Measurements from ENCODE around the gene RAD51B.

RAD51B gene

GRCh38 chr14:68550338-68550715 is 730.7 kb downstream of the RAD51B start:
- no peak for DNase-seq

DNA sequence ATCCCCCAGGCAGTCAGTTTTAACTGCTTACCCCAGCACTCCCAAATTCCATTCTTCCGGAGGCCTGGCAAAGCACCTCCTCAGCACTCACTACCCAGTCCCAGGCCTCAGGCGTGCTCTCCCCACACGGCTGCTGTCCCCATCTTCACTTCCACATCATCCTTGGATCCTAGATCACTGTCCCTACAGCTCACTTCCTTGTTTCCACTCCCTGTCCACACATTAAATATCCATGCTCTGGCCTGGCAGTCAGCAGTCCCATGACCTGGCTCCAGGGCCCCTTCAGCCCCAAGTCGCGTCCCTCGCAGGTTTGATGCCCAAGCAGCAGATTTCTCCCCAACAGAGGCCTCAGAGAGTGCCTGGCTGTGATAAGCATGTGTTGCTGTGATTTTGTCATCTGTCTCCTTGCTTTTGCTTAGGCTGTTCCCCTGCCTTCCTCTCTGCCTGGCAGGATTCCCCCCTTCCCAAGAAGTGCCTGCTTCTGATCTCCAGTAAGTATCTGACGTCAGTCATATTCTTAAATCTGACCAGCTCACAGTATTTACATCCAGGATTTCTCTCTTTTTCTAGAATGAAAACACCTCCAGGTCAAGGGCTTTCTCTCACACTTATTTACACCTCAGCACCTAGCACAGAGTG is 731.6 kb downstream of the RAD51B start:
- no peak for DNase-seq

GRCh38 chr14:68552075-68552474 is 732.5 kb downstream of the RAD51B start:
- no peak for DNase-seq

GRCh38 chr14:68552602-68553001 is 733.0 kb downstream of the RAD51B start:
- DNase-seq, result no peak

DNA sequence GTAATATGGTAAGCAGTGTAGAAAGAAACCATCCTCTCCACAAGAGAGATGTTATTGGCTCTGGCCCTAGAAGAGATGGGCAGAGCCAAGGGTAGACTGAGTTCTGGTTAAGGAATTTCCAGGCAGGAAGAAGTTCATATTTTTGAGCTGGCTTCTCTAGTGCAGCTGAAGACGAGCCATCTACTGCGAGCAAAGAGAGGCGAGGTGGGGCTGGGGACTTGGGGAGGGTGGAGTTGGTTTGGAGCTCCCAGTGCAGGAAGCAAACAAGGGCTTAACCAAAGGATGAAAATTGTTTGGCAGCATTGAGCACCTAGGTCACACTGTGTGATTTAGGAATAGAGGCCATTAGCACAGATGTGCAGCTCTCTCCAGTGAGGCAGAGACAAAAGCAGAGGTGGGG is 733.7 kb downstream of the RAD51B start:
- no peak for DNase-seq

DNA sequence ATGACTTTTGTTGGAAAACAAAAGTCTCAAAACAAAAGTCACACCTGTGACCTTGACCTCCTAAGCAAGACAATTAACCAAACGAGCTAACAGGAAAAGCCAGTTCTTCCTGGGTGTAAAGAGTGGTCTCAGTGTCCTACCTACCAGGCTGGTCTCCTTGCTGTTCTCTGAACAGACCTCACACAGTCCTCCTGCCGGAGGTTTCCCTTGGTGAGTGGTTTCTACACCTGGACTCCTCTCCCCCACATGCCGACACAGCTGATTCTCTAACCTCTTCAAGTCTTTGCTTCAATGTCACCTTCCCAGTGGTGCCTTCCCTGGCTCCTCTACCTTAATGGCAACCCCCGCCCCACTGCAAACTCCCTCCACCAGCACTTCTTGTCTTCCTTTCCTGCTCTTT is 734.7 kb downstream of the RAD51B start:
- DNase-seq, result no peak

DNA sequence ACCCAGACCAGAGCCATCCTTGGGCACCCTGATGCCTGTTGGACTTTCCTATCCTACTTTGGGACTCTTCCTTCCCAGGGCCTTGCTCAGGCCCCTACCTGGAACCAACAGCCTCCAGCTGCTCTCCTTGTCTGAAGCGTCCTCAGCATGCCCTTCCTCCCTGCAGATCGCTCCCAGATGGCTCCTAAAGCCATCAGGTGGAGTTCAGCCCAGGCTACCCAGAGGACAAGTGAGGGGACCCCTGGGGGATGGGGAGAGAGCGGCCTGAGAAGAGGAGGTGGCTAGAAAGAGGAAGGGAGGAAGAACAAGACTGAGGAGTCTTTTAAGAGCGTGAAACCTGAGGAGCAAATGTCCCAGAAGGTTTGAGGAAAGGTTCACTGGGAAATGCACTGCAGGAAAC is 736.7 kb downstream of the RAD51B start:
- DNase-seq, result no peak

DNA sequence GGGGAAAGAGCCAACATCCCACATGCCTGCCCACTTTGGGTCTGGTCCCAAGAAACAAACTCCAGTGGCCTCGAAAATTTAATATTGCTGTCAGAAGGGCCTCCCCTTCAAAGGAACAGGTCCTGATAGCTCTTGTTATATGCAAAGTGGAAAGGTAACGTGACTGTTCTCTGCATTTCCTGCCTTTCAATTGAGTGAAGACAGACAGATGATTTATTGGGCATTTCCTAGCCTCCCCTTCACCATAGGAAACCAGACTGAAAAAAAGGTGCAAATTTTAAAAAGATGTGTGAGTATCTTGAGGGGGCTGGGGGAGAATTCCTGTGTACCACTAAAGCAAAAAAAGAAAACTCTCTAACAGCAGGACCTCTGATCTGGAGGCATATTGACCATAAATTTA is 738.1 kb downstream of the RAD51B start:
- no peak for DNase-seq

GRCh38 chr14:68558096-68558495 is 738.5 kb downstream of the RAD51B start:
- DNase-seq, result no peak

DNA sequence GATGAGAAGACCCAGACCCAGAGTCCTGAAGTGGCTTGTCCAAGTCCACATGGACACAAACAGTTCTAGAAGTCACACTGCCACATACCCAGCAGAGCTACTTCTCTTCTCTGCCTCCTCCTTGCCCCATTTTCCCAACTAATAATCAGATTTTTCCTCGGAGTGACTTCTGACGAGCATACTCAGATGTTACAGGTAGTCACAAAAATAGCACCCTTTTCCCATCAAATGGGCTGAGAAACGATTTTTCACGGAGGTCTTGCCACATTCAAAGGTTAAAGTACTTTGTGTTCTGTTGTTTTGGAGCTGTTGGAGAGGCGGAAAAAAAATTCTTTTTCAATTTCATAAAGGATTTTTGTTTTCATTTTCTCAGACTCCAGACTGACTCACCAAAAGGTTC is 740.4 kb downstream of the RAD51B start:
- DNase-seq, result no peak

DNA sequence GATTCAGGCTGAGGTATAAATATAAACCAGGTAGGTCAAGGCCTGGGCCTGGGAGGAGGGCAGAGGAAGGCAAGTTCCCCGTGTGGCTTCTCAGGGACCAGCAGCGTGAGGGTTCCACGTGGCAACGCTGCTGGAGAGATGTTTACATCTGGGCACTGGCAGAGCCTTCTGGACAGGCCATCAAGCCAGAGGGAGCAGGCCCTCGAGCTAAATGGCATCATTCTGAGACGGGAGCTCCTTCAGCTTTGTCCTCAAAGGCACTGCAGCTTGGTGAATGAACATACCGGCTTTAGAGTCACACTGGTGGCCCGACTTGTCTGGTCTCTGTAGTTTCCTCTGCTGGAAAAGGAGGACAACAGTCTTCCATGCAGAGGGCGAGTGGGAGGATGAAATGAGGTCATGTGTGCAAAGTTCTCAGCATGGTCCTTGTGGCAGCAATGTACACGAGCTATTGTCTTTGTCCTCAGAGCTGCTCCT is 742.0 kb downstream of the RAD51B start:
- DNase-seq, result no peak

- no peak for DNase-seq
Observed at GRCh38 chr14:68562911-68563250, 743.3 kb downstream of the RAD51B start.

DNA sequence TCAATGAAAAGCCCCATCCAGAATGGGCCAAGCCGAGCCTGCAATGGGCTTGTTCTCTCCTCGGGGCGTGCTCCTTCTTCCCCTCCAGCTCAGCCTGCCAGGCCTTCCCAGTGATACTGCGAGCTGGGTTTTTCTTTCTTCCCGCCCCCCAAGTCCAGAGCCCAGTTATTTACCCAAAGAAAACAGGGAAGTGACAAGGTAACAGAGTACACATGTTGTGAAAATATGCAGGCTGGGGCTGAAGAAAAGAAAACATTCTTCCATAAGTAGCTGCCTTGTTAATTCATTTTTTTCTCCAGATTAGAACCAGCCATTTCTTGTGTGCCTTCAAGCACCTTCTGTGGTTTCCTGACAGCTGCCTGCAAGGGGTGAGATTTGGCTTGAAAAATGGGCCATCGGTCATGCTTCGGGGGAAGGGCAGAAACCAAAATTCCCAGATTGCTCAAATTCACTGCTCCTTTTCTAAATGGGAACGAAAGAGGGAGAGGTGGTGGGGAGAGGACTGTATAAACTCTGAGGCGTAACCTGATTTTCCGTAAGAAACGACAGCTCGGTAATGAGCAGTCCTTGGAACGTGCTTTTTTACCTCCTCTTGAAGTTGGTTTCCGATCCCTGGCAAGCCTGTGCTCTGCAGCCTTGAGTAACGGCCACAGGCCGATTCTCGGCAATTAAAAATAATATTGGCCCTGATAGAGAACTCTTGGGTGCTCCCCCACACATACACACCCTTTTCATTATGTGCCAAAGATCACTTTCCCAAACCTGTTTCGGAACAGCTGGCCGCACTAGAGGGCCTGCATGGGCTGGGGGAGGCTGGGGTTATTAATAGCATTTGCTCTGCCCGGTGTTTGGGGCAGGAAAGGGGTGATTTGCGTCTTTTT is 743.9 kb downstream of the RAD51B start:
- no peak for DNase-seq

DNA sequence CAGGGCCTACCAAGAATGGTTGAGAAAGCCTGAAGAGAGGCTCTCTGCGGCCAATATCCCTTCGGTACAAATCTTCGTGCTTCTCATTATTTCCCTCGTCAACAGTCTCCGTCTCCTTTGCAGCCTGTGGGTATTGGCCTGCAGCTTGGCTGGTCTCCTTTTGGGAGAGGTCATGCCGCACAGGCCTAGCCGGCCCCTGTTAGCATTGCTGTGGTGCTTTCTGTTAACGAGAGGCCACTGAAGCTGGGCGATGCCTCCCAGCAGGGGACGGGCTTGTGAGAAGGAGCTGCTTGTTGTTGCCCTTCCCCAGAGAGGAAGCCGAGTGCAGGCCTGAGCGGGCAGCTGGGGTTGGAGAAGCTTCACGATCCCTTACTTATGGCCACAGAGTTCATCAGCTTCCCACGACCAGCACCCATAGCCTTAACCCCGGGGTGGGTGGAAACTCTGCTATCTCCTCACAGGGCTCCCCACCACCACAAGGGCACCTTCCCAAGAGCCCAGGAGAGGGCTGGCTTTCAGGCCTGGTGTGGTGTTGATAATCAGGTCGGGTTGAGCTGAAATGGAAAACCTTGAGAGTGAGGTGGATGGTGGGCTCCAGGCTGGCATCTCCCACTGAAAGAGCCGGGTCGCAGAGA is 744.7 kb downstream of the RAD51B start:
- DNase-seq, result no peak

GRCh38 chr14:68564826-68565759 is 745.5 kb downstream of the RAD51B start:
- no peak for DNase-seq

GRCh38 chr14:68566075-68566474 is 746.5 kb downstream of the RAD51B start:
- no peak for DNase-seq

GRCh38 chr14:68568907-68569897 is 749.6 kb downstream of the RAD51B start:
- DNase-seq, result no peak

GRCh38 chr14:68569970-68570409 is 750.4 kb downstream of the RAD51B start:
- DNase-seq, result no peak

GRCh38 chr14:68571114-68571591 is 751.6 kb downstream of the RAD51B start:
- DNase-seq, result no peak

DNA sequence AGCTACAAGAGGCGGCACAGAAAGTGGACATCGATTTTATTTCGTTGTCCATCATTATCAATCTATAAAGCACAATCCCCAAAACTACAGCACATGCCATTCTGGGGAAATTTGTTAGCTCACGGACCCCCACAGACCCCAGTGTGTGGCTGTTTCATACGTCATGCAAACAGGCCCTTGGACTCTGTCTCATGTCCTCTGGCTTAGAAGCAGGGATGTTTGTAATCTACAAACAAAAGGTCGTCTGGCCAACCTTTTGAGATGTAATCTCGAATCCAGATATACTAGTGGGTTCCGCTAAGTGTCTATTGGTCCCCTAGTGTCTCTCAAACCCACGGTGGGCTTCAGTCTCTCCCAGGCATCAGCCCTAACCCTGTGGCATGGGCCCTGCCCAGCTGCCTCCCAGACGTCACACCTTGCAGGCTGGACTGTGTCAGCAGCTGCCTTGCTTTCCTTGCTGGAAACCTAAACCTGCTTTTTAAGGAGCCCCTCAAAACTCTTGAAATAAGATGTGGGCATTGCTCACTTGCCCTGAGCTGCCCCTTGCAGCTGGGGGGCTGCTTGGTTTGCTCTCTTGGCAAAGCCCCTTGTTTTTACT is 752.4 kb downstream of the RAD51B start:
- DNase-seq, result no peak

DNA sequence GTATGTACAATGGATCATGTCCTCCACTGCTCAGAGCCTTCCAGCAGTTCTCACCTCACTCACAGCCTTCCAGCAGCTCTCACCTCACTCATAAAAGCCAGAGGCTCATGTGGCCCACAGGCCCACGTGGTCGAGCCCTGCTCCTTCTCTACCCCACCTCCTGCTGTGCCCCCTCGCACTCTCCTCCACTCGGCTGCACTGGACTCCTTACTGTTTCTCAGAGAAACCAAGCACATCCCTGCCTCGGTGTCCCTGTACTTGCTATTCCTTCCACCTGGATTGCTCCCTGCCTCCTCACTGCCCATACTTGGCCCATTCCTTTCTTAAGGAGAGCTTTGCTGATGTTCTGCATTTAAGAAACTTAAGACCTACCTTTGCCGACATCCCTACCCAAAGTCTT is 753.5 kb downstream of the RAD51B start:
- no peak for DNase-seq

Data from NCI-H2107 (cell line).